ENCODE measurements around the gene CFAP45.

The CFAP45 gene

DNA sequence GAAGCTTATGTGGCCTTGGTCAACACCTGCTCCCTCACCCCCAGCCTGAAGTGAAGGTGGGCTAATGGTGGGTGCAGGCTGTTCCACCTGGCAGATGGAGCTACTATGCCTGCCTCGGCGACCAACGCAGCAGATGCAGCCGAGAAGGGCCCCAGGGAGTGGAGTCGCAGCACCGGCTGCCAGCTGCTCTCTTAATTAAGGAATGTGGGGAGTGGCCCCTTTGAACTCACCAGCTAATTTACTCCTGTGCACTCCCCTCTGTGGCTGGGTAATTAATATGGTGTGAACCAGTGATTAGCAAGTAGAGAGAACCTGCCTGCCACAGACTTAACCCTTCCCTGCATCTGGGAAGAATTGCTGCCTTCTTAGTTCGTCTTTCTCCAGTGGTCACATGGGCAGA, 76.6 kb downstream of the CFAP45 start:
- no peak for DNase-seq
